GM12874 (cell line): Measurements from ENCODE around the gene LRMDA.

Experiments used
- TF ChIP-seq, protein P1 (sequence below): IDR thresholded peaks from 2 replicates; pipeline ENCODE4 v1.5.1; 2011; ENCODE audit warnings: low read depth, mild to moderate bottlenecking, control low read depth, low read length, moderate library complexity; ENCODE audit not compliant: insufficient read depth

LRMDA gene

DNA sequence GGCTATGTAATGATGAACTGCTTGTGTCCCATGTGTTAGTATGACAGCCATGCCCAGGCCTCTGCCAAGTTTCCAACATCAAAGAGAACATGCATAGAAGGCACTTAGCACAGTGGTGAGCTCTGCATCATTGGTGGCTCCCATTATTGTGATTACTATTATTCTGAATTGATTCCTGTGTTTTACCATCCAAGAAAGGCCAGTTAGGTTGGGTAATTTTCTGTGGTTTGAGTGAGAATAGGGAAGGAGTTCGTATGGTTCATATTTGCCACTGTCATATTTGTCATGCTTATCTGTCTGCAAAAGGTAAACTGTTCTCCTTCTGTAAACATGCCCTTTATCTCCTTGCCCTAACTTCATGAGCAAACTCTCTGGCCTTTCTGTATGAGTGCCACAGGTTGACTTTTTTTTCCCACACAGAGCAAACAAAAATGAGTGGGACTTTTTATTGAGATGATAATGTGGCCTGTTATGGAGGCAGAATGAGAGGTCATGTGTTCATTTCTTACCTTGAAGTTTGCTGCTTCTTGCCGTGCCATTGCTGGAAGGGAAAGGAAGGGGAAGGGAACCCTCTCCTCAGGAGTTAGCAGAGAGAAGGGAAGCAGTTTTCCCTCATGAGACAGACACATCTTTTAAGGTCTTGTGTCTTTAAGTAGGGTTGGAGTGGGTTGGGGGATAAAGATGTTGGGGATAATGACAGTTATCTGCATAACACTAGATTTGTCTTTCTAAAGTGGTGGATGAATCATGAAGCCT lies 301.9 kb downstream of the LRMDA start:
- TF ChIP-seq, protein P1, sequence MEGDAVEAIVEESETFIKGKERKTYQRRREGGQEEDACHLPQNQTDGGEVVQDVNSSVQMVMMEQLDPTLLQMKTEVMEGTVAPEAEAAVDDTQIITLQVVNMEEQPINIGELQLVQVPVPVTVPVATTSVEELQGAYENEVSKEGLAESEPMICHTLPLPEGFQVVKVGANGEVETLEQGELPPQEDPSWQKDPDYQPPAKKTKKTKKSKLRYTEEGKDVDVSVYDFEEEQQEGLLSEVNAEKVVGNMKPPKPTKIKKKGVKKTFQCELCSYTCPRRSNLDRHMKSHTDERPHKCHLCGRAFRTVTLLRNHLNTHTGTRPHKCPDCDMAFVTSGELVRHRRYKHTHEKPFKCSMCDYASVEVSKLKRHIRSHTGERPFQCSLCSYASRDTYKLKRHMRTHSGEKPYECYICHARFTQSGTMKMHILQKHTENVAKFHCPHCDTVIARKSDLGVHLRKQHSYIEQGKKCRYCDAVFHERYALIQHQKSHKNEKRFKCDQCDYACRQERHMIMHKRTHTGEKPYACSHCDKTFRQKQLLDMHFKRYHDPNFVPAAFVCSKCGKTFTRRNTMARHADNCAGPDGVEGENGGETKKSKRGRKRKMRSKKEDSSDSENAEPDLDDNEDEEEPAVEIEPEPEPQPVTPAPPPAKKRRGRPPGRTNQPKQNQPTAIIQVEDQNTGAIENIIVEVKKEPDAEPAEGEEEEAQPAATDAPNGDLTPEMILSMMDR: no peak

DNA sequence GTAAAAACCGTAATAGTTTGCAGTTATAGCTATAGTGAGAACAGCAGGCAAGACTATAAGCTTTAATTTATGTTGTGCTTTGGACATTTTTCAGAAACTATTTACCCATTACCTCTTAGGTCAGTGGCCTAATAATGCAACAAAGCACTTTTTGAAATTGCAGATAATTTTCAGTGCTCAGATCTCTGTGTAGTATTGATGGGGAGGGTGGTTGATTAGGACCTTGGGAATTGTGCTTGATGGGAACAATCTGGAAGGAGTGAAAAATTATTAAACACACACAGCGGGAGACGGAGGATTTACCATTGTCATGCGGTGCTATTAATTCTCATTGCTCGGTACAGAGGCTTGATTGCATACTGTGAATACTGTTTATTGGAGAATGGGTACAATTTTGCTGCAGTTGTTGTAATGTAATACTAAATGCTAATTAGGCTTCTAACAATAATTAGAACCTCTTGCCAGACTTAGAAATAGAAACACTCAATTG lies 304.8 kb downstream of the LRMDA start:
- TF ChIP-seq, protein P1: no peak

DNA sequence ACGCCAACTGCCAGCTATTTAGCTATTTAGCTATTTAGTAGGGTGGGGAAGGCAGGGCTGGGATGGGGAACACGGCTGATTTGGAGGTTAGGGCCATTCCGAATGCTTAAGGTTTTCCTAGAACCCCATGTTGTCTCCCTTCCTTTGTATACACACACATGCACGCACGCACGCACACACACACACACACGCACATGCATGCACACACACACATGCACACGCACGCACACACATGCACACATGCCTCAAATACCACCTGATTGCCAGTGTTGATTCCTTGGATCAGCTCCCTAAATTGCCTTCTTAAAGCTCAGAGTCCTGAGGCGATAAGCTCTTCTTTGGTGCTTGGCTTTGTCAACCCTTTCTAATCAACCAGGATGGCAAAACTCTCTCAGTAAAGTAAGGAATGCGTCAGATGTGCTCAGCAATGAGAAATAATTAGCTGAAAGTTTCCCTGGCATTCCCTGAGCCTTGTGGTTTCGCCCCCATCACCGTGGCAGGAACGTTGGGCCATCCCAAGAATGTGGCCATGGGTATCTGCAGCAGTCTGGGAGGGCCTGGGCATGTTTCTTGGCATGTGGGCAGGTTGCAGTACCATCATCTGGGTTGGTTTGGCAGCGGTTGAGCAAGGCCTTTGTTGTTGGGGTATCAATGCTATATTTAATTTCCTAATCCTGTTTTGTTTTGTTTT lies 305.6 kb downstream of the LRMDA start:
- TF ChIP-seq, protein P1: no peak

DNA sequence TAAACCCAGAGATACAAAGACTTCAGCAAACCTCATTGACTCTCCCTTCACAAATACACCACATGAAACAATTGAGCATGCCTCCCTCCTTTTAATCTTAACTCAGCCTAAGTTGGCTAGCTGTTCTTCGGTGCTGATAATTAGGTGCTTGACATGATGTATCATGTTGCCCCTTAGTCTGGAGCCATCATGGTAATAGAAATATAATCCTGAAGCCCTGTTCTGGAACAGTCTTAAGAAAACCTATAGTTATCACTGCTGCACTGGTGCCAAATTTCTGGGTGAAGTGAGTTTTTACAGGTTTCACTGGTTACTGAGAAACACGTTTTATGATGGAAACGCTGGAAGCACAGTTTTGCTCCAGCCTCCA lies 306.1 kb downstream of the LRMDA start:
- TF ChIP-seq, protein P1: no peak

DNA sequence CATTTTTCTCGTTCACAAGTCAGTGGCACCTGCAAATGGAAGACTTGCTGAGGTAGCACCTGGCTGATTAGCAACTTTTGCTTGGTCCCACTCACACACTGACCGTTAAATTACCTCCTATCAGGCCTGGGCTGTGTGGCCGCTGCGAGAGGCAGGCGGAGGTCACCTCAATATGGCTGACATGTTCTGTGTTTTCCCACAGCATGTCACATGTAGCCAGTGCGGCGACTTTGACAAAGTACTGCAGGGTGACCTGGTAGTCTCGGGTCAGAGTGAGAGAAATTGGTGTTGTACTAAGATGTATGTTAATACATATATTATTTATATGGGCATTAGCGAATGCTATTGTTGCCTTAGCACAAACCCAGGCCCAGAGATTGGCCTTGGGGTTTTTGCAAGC lies 307.5 kb downstream of the LRMDA start:
- TF ChIP-seq, protein P1: no peak

DNA sequence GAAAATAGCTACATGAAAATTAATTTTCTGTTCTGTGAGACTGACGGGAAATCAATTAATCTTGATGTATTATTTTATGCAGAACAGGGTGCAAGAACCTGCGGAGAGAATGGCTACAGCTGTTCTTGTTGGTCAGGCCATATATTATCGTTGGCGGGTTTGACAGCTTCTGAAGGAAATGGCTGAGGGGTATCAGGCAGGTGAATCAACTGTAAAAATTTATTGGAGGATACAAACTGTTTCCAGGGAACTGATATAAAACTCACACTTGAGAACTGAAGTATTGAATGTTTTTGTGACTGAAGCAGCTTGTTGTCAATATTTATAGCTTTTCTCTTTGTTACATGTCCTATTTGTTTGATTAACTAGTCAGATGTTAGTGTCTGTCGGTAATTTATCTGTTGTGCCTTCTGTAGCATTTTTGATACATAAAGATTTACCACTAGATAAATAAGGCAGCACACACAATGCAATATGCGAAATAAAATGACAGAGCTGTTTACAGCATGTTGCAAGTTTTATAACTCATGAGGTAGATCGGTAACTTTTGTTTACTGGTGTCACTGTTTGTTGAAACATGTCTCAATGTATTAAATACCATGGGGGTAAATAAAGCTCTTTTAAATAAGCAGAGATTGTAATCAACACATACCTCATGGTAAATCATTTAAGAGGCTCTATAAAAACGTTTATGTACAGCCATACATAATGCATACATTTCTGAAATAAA lies 308.2 kb downstream of the LRMDA start:
- TF ChIP-seq, protein P1: no peak

DNA sequence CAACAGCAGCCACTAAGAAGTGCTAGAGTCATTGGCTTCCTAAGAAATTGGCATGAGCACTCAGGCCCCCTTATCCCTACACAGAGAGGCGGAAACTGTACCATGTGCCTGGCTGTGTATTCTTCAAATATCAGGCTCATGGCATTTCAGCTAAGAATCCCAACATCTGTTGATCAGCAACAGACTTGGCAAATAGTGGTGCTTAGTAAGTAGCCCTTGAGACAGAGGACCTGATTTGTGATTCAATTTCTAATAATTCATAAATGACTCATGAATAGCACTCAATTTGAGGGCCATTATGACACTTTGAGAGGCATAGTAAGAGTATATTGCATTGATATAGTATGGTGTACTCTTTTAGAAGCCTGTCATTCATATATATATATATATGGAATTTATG lies 309.1 kb downstream of the LRMDA start:
- TF ChIP-seq, protein P1: no peak
